ENCODE data around the gene CSMD2. TPM values are rescaled to one million over a fixed set of nuclear protein-coding genes. Genes with fewer than 3 reads are reported as not detected.

CSMD2 gene
- total and polyA plus RNA-seq, 2 of the 4 experiments (the other 2 are of a cell fraction) = under 0.01 to 0.36 TPM

- Histone ChIP-seq H4K91ac (ENCODE audit: insufficient read depth, low read depth, low read length) (no peak overlapping the region), H4K5ac (ENCODE audit: low read depth, low read length) (no peak overlapping the region), H3K79me1 (ENCODE audit: low read depth in 1 of 2, low read length in 2 of 2) (no peaks in the 10 kb centered on the region), H3K14ac (replicated peaks; ENCODE audit: low read depth, low read length) (no peak overlapping the region), H3K9me3 (ENCODE audit: control insufficient read depth, insufficient read depth, low read length) (peaks cover 25% of the 10 kb centered on the region), H3K4me2 (ENCODE audit: low read depth, low read length) (no peak overlapping the region), H3K27ac (ENCODE audit: insufficient read depth, low read length) (no peak overlapping the region), H2BK20ac (ENCODE audit: low read depth, low read length) (no peak overlapping the region), H3K23ac (ENCODE audit: low read depth, low read length) (no peak overlapping the region), H3K4ac (ENCODE audit: low read depth, low read length) (no peak overlapping the region), H3K4me1 (ENCODE audit: control insufficient read depth, insufficient read depth, low read length) (no peaks in the 10 kb centered on the region), H4K20me1 (ENCODE audit: insufficient read depth, low read length) (no peaks in the 10 kb centered on the region), H3K18ac (ENCODE audit: low read depth, low read length) (no peak overlapping the region), H3K9me1 (ENCODE audit: insufficient read depth, low read length) (no peaks in the 10 kb centered on the region), H3K56ac (ENCODE audit: extremely low read depth, insufficient read depth, low read length) (no peak overlapping the region), H2AFZ (replicated peaks; ENCODE audit: low read length, poor library complexity) (no peak overlapping the region), H3K9ac (ENCODE audit: low read depth, low read length) (no peak overlapping the region), H4K8ac (ENCODE audit: low read depth in 2 of 2, low read length in 2 of 2) (no peak overlapping the region), H3K36me3 (ENCODE audit: control insufficient read depth, insufficient read depth, low read length) (no peaks in the 10 kb centered on the region), H3K4me3 (ENCODE audit: insufficient read depth, low read depth, low read length) (no peak overlapping the region), H2BK120ac (ENCODE audit: low read depth, low read length) (no peak overlapping the region), H2AK9ac (replicated peaks; ENCODE audit: low read depth, low read length, poor library complexity) (no peak overlapping the region), H2BK5ac (ENCODE audit: low read depth, low read length, poor library complexity, severe bottlenecking) (no peak overlapping the region), H2AK5ac (ENCODE audit: low read depth, low read length) (no peak overlapping the region), H3K27me3 (ENCODE audit: control insufficient read depth, insufficient read depth, low read length) (no peaks in the 10 kb centered on the region), H2BK15ac (ENCODE audit: low read depth, low read length) (no peak overlapping the region)
- ATAC-seq (ENCODE audit: low read depth) (no peak; the same call in 1 of the 2 replicates), DNase-seq (peak; percentile 8)
- TF ChIP-seq CTCF (conservative IDR thresholded peaks at IDR 0.05; ENCODE audit: low read depth, low read length) (no peak), MAZ (IDR thresholded peaks at IDR 0.05; ENCODE audit: borderline replicate concordance, low read depth, low read length) (no peak), RCOR1 (IDR thresholded peaks at IDR 0.05; ENCODE audit: insufficient replicate concordance, low read length) (no peak), SMC3 (IDR thresholded peaks at IDR 0.05; ENCODE audit: low read depth, low read length) (no peak), NFE2L2 (IDR thresholded peaks at IDR 0.05; ENCODE audit: low read depth, low read length) (no peak), MXI1 (IDR thresholded peaks at IDR 0.05; ENCODE audit: borderline replicate concordance, low read depth, low read length) (no peak), POLR2A (IDR thresholded peaks at IDR 0.05; ENCODE audit: low read depth, low read length) (no peak), BHLHE40 (IDR thresholded peaks at IDR 0.05; ENCODE audit: low read depth, low read length) (no peak), CHD1 (IDR thresholded peaks at IDR 0.05; ENCODE audit: low read depth, low read length) (no peak), RAD21 (IDR thresholded peaks at IDR 0.05; ENCODE audit: low read length) (no peak), FOS (IDR thresholded peaks at IDR 0.05; ENCODE audit: low read depth, low read length) (no peak), MAFK (IDR thresholded peaks at IDR 0.05; ENCODE audit: low read depth, low read length) (no peak)
- TF ChIP-seq, protein P1, sequence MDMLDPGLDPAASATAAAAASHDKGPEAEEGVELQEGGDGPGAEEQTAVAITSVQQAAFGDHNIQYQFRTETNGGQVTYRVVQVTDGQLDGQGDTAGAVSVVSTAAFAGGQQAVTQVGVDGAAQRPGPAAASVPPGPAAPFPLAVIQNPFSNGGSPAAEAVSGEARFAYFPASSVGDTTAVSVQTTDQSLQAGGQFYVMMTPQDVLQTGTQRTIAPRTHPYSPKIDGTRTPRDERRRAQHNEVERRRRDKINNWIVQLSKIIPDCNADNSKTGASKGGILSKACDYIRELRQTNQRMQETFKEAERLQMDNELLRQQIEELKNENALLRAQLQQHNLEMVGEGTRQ (IDR thresholded peaks at IDR 0.05; ENCODE audit: low read depth, low read length) = no peak
- dilution Hi-C loops (cut with HindIII; ENCODE audit: low sequenced_read_pairs, unreplicated experiment) = no loop called here
- 20% methylated on average over 1 of the region's 10 CpGs; no CpG with 5 or more reads in 1 of the 2 experiments for WGBS, 2 experiments (ENCODE audit: extremely low coverage in 2 of 2, insufficient read length in 1 of 2)
- in situ Hi-C loops (cut with MboI; ENCODE audit: low sequenced_read_pairs) = no loop called here
- CTCF ChIA-PET = no interaction called here
- POLR2A ChIA-PET (ENCODE audit: unreplicated experiment) = no interaction called here
- BruUV-seq (replicated peaks) = no TSS peak
- intact Hi-C loops (cut with micrococcal nuclease) = no loop called here
Observed at GRCh38 chr1:33972676-33973395, 192.2 kb downstream of the CSMD2 start.
